Ectodermal cell (in vitro differentiated cells): ENCODE data around the gene ZNF526.

ENCODE experiments used
- H3K27ac ChIP-seq: 2 replicates; pipeline ENCODE4 v1.7.0; 2013; ENCODE audit warnings: mild to moderate bottlenecking, low read depth, low read length; ENCODE audit not compliant: insufficient read depth, poor library complexity, severe bottlenecking
- H3K27me3 ChIP-seq: 2 replicates; pipeline ENCODE4 v1.7.0; 2013; ENCODE audit warnings: mild to moderate bottlenecking, low read length; ENCODE audit not compliant: insufficient read depth, control insufficient read depth, poor library complexity, severe bottlenecking
- H3K36me3 ChIP-seq: one replicate; pipeline ENCODE4 v1.7.0; 2013; ENCODE audit warnings: low read length; ENCODE audit not compliant: control insufficient read depth, insufficient read depth
- H3K4me1 ChIP-seq: one replicate; pipeline ENCODE4 v1.7.0; 2013; ENCODE audit warnings: low read length; ENCODE audit not compliant: control insufficient read depth, insufficient read depth
- H3K4me3 ChIP-seq: 2 replicates; pipeline ENCODE4 v1.7.0; 2013; ENCODE audit warnings: low read depth, low read length, control low read depth; ENCODE audit not compliant: insufficient read depth
- H3K9me3 ChIP-seq: 2 replicates; pipeline ENCODE4 v1.7.0; 2013; ENCODE audit warnings: mild to moderate bottlenecking, low read length, moderate library complexity; ENCODE audit not compliant: control insufficient read depth
- WGBS, 2 experiments: methylation state at CpG; one replicate each; pipeline ENCODE4 v1.1.7; 2013; ENCODE audit warnings: missing lambda C conversion rate in 2 of 2; 5-methylcytosine and 5-hydroxymethylcytosine counted together

ZNF526 gene

DNA sequence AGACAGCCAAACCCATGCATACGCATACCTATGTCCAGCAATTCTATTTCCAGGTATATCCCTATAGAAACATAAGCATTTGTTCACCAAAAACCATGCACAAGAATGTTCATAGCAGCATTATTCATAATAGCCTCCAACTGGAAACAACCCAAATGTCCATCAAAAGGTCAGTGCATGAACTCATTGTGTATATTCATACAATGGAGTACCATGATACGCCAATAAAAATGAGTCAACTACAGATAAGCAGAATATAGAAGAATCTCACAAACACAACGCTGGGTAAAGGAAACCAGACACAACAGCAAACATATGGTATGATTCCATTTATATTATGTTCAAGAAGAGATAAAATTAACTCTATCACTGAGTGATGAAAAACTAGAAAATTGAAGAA lies 26.4 kb upstream of the ZNF526 start:
- Histone ChIP-seq H3K9me3 (no peaks in the 10 kb centered on the region), H3K27me3 (peaks cover 3% of the 10 kb centered on the region), H3K4me3 (no peak overlapping the region), H3K27ac (no peak overlapping the region), H3K4me1 (no peaks in the 10 kb centered on the region), H3K36me3 (no peaks in the 10 kb centered on the region)
- 96 to 99% methylated on average over 2 of the region's 3 CpGs for WGBS, 2 experiments

DNA sequence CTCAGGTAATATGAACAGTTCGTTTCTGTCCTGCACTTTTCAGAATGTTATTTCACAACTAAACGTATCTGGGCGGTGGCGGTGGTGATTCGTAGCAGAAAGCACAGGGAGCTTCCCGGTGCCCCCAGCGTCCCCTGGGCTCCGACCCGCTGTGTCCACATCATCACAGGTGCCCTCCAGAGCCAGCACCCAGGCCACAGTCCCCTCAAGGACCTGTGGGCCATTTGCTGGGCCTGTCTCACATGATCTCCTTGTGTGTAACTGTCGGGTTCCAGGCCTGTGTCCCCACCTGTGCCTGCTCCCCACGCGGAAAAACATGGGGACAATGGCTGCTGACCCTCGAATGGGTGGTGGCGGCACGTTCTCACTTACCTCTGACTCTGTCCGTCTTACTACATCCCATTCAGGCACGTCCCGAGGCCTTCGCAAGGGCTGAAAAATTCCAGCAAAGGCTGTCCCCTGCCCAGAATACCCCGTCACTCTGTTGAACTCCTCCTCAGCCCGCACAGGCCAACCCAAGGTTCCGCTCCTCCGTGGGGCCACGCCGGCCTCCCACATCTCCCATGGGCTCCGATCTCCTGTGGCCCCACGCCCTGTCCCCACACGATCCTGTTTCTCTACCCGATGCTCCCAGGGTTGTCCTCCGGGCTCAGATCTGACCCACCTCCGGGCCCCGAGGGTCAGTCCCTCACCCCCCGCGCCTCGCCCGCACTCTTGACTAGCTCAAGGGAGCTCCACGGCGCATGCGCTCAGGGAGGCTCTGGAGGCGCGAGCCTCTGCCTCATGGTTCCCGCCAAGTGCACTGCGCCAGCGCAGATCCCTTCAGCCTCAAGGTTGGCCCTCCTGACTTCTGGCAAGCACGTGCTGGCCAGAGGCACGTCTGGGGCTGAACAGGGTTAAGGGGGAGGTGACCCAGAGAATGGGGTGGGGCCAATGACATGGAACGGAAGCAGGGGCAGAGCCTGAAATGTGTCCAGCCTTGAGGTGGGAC lies 23.8 kb upstream of the ZNF526 start:
- Histone ChIP-seq H3K36me3 (peaks cover 8% of the 10 kb centered on the region), H3K27ac (no peak overlapping the region), H3K27me3 (no peaks in the 10 kb centered on the region), H3K9me3 (no peaks in the 10 kb centered on the region), H3K4me3 (no peak overlapping the region), H3K4me1 (no peaks in the 10 kb centered on the region)
- WGBS, 2 experiments = 91% methylated on average over 47 of the region's 47 CpGs

- 59 to 69% methylated on average over 5 of the region's 5 CpGs for WGBS, 2 experiments
- H3K27me3 ChIP-seq = no peaks in the 10 kb centered on the region
- H3K36me3 ChIP-seq = peaks cover 8% of the 10 kb centered on the region
These were observed 22.7 kb upstream of the ZNF526 start for GRCh38 chr19:42197375-42197817.

GRCh38 chr19:42198676-42199439 lies 21.3 kb upstream of the ZNF526 start:
- no peak overlapping the region for H3K27ac ChIP-seq
- whole genome bisulfite sequencing, 2 experiments = 84 to 88% methylated on average over 7 of the region's 7 CpGs
- no peaks in the 10 kb centered on the region for H3K4me1 ChIP-seq
- peaks cover 10% of the 10 kb centered on the region for H3K36me3 ChIP-seq
- H3K9me3 ChIP-seq = no peaks in the 10 kb centered on the region
- H3K4me3 ChIP-seq = no peak overlapping the region
- H3K27me3 ChIP-seq = no peaks in the 10 kb centered on the region

More at GRCh38 chr19:42197375-42197817, 22.7 kb upstream of the ZNF526 start:
- no peak overlapping the region for H3K27ac ChIP-seq
- H3K4me3 ChIP-seq = no peak overlapping the region
- H3K9me3 ChIP-seq = no peaks in the 10 kb centered on the region
- H3K4me1 ChIP-seq = no peaks in the 10 kb centered on the region

DNA sequence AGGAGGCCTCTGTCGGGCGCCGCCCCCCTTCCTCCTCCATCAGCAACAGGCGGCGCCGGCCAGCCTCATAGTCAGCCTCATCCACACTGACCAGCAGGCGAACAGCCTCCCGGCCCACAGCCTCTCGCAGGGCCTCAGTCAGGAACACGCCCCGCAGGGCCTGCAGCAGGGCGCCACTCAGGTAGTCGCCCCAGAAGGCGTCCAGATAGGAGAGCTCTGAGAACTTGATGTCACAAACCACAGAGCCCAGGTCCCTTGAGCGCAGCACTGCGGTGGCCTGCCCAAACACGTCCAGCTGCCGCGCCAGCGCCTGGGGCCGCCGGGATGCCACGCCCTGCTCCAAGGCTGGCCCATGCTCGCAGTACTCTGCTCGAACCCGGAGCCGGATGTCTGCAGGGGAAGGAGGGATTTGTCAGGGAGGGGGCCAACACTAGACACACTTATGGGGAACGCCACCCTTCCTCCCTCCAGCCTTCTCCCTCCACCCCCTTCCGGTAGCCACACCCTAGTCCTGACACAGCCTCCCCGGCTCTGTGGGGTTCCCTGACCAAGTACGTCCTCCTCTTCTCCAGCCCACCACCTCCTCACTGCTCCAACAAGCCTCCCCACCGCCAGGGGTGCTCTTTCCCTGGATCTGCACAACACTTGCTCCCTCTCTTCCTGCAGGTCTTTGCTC lies 20.5 kb upstream of the ZNF526 start:
- H3K4me1 ChIP-seq = no peaks in the 10 kb centered on the region

DNA sequence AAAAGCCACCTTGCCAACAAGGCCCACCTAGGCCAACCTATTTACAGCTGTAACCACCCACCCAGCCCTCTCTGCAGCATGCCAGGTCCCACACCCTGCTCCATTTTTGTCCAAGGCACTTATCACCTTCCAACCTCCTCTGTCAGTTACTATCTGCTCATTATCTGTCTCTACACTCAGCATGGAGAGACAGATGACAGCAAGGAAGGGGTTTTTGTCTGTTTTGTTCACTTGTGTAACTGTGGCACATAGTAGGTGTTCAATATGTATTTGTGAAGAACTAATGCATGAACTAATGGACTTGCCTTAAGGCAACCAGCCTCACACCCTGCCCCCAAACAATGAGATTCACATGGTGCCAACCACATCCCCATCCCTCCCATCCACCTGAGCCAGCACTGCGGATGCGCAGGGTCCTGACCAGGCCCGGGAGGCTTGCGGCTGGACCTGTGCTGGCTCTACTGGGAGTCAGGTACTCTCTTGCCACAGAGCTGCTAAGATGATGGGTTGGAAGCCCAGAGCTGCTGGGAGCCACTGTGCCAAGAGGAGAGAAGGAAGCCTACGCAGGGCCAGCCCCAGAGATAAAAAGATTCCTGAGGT lies 19.9 kb upstream of the ZNF526 start:
- no peaks in the 10 kb centered on the region for H3K27me3 ChIP-seq
- no peak overlapping the region for H3K27ac ChIP-seq
- H3K9me3 ChIP-seq = no peaks in the 10 kb centered on the region
- peaks cover 15% of the 10 kb centered on the region for H3K36me3 ChIP-seq
- H3K4me1 ChIP-seq = no peaks in the 10 kb centered on the region
- H3K4me3 ChIP-seq = no peak overlapping the region
- 81 to 86% methylated on average over 5 of the region's 5 CpGs for WGBS, 2 experiments

More for the DNA sequence above, 20.5 kb upstream of the ZNF526 start:
- H3K9me3 ChIP-seq = no peaks in the 10 kb centered on the region
- H3K27me3 ChIP-seq = no peaks in the 10 kb centered on the region
- H3K27ac ChIP-seq = no peak overlapping the region
- WGBS, 2 experiments = 90 to 92% methylated on average over 32 of the region's 32 CpGs
- peaks cover 15% of the 10 kb centered on the region for H3K36me3 ChIP-seq
- no peak overlapping the region for H3K4me3 ChIP-seq

- Histone ChIP-seq H3K9me3 (no peaks in the 10 kb centered on the region), H3K36me3 (peaks cover 15% of the 10 kb centered on the region), H3K27ac (no peak overlapping the region), H3K4me3 (no peak overlapping the region), H3K4me1 (no peaks in the 10 kb centered on the region), H3K27me3 (no peaks in the 10 kb centered on the region)
- WGBS, 2 experiments = 87 to 92% methylated on average over 6 of the region's 6 CpGs
These were observed 18.4 kb upstream of the ZNF526 start for GRCh38 chr19:42201489-42202289.

DNA sequence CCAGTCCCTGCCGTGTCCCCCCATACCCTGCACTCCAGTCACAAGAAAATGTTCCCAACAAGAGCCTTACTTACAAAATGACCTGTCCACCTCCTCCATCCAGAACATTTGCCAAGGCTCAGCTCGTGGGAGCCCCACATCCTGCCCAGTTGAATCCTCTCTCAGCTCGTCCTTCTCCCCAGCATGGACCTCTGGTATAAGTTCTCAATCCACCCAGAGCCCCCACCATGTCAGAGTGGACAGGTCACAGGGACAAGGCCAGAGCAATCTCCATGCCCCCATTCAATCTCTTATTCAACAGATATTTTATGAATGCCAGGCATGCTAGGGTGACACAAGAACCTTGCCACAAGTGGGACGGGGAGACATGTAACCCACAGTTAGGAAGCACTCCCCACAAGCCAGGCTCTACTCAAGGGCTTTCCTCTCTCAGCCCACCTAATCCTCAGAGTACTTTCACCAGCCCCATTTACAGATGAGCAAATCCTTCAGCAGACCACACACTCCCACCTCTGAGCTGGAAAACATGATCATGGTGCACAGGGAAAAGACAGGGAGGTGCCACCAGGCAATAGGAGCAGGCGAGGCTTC lies 17.7 kb upstream of the ZNF526 start:
- H3K9me3 ChIP-seq = no peaks in the 10 kb centered on the region
- WGBS, 2 experiments = 92 to 93% methylated on average over 5 of the region's 5 CpGs
- H3K36me3 ChIP-seq = peaks cover 15% of the 10 kb centered on the region

DNA sequence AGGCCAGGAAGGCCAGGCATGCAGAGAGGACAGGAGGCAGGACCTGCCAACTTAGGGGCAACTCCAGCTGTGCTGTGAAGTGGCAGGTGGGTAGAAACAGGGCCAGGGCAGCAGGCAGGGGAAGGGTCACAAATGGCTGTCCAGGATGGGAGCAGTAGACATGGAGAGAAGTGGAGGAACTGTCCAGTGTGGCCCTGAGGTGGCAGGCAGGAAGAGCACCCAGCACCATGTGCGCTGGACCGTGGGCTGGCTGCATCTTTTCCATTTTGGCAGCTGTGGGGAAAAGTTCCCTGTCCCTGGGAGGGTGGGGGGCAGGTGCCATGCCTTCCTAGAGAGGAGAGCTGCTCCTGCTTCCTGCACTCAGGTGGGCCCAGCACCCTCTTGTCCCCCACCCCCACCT lies 16.4 kb upstream of the ZNF526 start:
- WGBS, 2 experiments = 96 to 97% methylated on average over 2 of the region's 2 CpGs
- Histone ChIP-seq H3K9me3 (no peaks in the 10 kb centered on the region), H3K4me1 (no peaks in the 10 kb centered on the region), H3K27me3 (no peaks in the 10 kb centered on the region), H3K36me3 (peaks cover 21% of the 10 kb centered on the region), H3K4me3 (no peak overlapping the region), H3K27ac (no peak overlapping the region)

More for the DNA sequence above, 17.7 kb upstream of the ZNF526 start:
- Histone ChIP-seq H3K27me3 (no peaks in the 10 kb centered on the region), H3K4me3 (no peak overlapping the region), H3K4me1 (no peaks in the 10 kb centered on the region), H3K27ac (no peak overlapping the region)
